ACHN (cell line): Measurements from ENCODE around the gene IL19.

Experiments used
- DNase-seq: peaks from one replicate; pipeline ENCODE4 v3.0.0-alpha.2; 2015
- in situ Hi-C: cut with HindIII; loops from 2 replicates; pipeline ENCODE4 v1.10.0; 2017; ENCODE audit warnings: low sequenced_read_pairs, low pct_ligation_motif_present, low pct_unique_long_range_greater_than_20kb

Gene IL19

DNA sequence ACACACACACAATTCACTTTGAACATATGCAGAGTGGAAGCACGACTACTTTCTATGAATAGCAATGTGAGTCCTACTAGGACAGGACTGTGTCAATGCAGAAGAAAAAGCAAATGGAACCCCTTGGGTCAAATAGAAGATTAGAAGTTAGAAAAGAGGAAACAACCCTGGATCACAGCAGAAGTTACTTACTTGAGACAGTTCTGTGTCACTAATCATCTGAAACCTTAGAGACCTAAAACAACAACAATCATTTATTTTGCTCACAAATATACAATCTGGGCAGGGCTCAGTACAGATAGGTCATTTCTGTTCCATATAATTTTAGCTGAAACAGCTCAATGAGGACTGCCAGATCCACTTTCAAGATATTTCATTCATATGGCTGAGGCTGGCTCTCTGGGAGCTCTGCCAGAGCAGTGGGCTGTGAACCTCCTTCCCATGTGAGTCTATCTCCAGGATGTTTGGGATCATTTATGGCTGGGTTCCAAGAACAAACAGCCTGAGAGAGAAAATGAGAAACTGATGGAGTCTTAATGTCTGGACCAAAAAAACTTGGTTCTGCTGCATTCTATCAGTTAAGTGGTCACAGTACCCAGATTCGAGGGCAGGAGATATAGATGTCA is 44.3 kb downstream of the IL19 start:
- in situ Hi-C loops, result no loop called here
- DNase-seq, result peak; percentile 67

DNA sequence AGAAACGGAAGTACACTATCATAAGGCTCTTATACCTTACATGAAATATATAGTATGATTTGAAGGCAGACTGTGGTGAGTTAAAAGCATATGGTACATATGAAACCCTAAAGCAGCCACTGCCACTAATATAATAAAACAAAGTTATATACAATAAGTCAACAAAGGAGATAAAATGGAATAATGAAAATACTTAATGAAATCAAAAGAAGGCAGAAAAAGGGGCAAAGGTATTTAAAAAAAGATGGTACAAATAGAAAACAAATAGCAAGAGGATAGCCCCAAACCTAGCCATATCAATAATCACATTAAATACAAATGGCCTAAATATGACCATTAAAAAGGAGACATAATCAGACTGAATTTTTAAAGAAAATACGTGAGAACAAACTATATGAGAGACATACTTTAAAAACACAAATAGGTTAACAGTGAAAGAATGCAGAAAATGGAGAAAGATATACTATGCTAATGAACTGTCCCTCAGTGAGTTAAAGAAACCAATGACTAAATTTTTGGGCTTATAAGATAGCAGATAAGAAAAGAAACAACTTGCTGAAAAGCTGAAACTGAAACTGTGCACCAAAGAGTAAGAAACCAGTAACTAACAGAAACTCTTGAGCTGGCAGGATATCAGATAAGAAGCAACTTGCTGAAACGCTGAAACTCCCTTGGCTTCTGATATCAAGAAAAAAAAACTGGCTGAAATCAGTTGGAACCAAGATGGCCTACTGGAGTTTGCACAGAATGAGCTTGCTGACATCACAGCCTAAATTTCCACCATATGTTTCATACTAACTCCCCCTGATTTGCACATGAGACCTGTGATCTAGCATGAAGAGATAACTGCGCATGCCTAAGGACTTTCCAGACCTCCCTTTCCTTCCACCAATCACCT is 46.1 kb downstream of the IL19 start:
- no peak for DNase-seq
- in situ Hi-C loops, result no loop called here

DNA sequence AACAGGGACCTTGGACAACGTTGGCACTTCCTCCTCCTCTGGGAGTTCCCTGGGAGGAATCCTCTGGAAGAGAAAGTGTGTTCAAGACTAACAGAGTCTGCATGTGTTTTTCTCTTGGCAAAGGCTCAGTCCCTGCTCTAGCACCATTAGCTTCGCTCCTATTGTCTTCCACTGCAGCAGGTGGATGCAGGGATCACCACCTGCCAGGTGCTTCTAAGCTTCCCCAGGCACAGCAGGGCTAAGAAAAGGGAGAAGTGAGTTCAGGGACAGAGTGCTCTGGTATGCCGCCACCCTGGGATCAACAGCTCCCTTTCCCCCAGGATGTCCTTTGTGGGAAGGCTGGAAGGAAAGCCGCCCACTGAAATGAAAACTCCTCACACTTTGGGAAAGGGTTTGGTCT is 50.9 kb downstream of the IL19 start:
- in situ Hi-C loops, result no loop called here
- no peak for DNase-seq

GRCh38 chr1:206823727-206824126 is 53.2 kb downstream of the IL19 start:
- in situ Hi-C loops, result no loop called here
- DNase-seq, result no peak

- in situ Hi-C loops, result no loop called here
- no peak for DNase-seq
These were observed 53.8 kb downstream of the IL19 start for GRCh38 chr1:206824331-206824730.

GRCh38 chr1:206826394-206826793 is 55.8 kb downstream of the IL19 start:
- in situ Hi-C loops, result no loop called here
- DNase-seq, result no peak

DNA sequence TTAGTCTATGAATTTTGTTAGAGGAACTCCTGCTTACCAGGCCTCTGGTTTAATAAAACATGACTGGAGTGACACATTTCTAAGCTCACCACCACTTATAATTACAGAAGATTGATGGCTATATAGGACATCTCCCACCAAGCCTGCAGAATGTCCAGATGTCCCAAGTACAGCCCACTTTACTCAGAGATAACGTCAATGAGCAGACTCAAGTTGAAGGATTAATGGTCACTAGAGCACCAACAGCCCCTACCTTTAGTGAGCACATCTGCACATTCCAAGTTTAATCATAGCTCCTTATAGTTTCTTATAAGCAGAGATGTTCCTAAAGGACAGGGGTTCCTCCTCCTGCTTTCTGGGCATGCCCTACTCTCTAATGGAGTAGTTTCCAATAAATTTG is 57.5 kb downstream of the IL19 start:
- no peak for DNase-seq
- in situ Hi-C loops, result no loop called here

DNA sequence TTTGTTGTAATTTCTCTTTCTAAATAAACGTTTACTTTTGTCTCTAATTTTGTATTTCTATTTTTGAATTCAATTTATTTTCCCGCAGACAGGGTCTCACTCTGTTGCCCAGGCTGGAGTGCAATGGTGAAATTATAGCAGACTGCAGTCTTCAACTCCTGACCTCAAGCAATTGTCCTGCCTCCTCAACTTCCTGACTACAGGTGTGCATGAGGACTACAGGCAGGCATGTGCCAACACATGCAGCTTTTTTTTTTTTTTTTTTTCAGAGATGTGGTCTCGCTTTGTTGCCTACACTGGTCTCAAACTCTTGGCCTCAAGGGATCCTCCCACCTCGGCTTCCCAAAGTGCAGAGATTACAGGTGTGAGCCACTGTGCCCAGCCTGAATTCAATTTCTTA is 58.2 kb downstream of the IL19 start:
- in situ Hi-C loops, result no loop called here

DNA sequence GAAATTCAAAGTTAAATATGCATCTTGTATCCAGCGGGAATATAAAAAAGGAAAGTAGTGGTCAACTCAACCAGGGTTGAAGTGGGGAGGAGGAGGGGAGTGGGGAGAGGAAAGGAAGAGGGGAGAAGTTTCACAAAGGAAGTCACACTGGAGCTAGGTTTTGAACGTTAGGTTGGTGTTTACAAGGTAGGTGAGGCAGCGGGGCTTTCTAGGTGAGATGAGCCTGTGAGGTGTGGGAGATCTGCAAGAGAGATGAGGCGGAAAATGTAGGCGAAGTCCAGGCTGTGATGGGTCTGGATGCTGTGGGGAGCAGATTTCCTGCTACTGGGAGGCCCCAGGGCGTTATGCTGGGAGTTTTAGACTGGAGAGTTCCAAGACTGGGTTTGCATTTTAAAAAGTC is 58.7 kb downstream of the IL19 start:
- no peak for DNase-seq
- in situ Hi-C loops, result no loop called here

More for the DNA sequence above, 58.2 kb downstream of the IL19 start:
- DNase-seq, result no peak

GRCh38 chr1:206829875-206830274 is 59.3 kb downstream of the IL19 start:
- in situ Hi-C loops, result no loop called here
- DNase-seq, result no peak

GRCh38 chr1:206831650-206832049 is 61.1 kb downstream of the IL19 start:
- DNase-seq, result no peak
- in situ Hi-C loops, result no loop called here

DNA sequence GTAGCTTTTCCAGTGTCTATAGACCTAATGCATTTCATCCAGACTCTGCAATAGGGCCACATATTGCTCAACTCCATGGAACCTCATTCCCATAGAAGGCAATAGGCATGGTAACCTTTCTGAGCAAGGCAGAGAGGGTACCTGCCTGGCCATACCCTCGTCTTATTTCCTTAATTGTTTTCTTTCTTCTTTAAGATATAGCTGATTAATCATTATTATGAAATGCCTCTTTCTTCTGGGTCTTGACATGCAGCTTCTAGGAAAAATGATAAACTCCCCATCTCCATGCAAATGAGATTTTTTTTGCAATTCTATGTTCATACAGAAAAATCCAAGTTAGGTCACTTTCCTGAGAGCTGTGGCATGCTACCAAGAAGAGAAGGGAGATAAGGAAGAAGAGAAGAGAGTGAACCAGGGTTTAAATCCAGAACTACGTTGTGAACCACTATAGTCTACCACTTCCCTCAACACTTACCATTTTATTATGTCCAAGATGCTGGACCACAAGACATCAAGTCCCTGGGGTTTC is 61.8 kb downstream of the IL19 start:
- DNase-seq, result no peak
- in situ Hi-C loops, result no loop called here

DNA sequence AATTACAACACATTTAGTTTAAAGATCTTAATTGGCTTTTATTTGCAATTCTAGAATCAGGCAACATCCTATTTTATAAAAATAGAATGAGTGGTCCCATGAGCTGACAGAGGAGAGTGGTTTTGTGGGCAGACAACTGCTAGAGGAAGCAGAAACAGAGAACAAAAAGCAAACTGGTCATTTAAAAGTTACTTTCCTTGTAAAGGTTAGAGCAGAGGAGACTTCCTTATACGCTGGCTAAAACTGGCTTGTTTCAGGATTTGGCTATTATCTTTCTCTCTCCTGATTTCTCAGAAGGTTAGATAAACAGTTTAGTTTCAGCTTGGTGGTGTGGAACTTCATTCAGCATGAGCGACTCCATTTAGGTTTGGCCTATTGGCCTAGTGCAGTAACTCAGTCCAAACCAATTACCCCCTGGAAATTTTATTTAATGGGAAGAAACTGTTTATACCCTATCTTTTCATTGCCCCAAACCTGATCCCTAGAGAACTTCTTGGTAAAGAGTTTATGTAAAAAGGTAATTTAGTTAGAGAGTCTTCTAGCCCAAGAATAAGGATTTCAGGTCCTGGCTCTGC is 62.6 kb downstream of the IL19 start:
- in situ Hi-C loops, result no loop called here
- no peak for DNase-seq

- no peak for DNase-seq
- in situ Hi-C loops, result no loop called here
These were observed 63.2 kb downstream of the IL19 start for GRCh38 chr1:206833801-206834200.

- in situ Hi-C loops, result no loop called here
- no peak for DNase-seq
These were observed 63.6 kb downstream of the IL19 start for GRCh38 chr1:206834217-206834616.

DNA sequence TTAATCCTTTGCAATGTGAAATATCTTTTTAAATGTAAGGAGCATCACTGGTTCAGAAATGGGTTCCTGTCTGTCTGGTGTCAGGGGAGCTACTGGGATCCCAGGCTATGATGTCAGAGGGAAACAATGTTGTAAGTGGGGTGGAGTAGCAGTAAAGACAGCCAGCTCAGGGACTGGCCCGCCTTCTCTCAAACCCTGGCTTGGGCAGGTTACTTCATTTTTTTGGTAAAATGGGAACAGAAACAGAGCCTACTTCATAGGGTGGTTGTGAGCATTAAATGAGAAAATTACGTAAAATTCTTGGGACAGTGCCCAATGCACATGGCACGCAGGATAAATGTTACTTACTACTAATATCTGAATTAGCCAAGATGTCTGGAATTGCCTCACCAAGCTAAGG is 64.1 kb downstream of the IL19 start:
- no peak for DNase-seq

GRCh38 chr1:206835186-206835585 is 64.6 kb downstream of the IL19 start:
- no peak for DNase-seq
- in situ Hi-C loops, result no loop called here

More for the DNA sequence above, 64.1 kb downstream of the IL19 start:
- in situ Hi-C loops, result no loop called here

DNA sequence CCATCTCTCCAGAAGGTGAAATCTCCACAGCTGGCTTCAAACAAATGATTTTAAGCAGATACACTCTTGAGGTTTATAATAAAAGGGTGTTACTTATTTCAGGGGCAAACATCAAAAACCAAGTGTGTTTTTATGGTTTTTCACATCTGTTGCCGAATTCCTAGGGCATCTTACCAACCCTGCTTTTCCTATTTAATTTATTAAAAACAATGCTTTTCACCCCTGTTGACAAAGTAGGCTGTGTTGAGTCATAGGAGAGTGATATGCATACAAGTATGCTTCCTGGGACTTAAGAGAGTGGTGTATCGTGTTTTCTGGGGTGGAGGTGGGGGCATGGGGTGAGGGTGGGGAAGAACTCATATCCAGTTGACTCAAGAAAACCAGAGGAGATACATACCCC is 65.5 kb downstream of the IL19 start:
- in situ Hi-C loops, result no loop called here
- no peak for DNase-seq

DNA sequence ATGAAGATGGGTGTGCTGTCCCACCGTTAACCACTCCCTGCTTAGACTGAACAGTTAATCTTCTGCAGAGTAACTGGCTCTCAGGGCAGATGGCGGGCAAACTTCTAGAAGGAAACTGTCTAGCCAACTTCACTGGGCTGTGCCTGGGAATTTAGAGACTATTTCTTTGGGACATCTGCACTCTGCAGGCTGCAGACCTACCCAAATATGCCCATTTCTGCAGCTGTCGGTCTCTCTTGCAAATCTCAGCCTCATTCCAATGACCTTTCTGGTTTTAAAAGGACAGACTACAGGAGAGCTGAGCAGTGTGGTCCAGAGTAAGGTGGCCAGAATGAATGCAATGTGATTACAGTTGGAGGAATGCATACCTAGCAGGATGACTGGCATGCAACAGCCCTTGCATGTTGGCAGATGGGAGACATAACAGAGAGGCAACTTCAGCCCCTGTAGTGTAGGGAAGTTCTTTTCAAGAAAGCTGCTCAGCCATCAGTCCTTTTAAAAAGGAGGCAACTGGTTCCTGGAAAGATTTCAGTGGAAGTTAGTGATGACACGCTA is 68.5 kb downstream of the IL19 start:
- DNase-seq, result no peak
- in situ Hi-C loops, result no loop called here
